Lung (tissue), 12 donors: ENCODE measurements around the gene CDH23. TPM values are rescaled to one million over a fixed set of nuclear protein-coding genes. Genes with fewer than 3 reads are reported as not detected.

Experiments
- ATAC-seq: fragments of 200-7000 bp; cut with Tn5 transposase; one replicate; pipeline ENCODE4 v1.9.1; 2020; ENCODE audit warnings: moderate number of reproducible peaks; ENCODE audit not compliant: insufficient read depth, low FRiP score
- DNase-seq, 3 donors: peaks; one replicate each; pipeline ENCODE4 v3.0.0-alpha.2; 2013 to 2017
- H3K27ac ChIP-seq, 2 donors: one replicate each; pipeline ENCODE4 v1.5.1; 2013; ENCODE audit warnings: mild to moderate bottlenecking in 2 of 2, moderate library complexity in 2 of 2, control low read depth in 1 of 2, inconsistent platforms in 1 of 2, low read depth in 1 of 2, low read length in 1 of 2
- H3K27me3 ChIP-seq, 3 donors: one replicate each; pipeline ENCODE4 v1.5.1; 2013; ENCODE audit warnings: low read length in 2 of 3; ENCODE audit not compliant: control insufficient read depth in 3 of 3, insufficient read depth in 3 of 3
- H3K36me3 ChIP-seq, 4 donors: one replicate each; pipeline ENCODE4 v1.5.1; 2013; ENCODE audit warnings: low read length in 4 of 4, mild to moderate bottlenecking in 1 of 4, moderate library complexity in 1 of 4; ENCODE audit not compliant: control insufficient read depth in 4 of 4, insufficient read depth in 4 of 4
- H3K4me1 ChIP-seq, 5 donors: one replicate each; pipeline ENCODE4 v1.5.1; 2013; ENCODE audit warnings: low read length in 5 of 5, mild to moderate bottlenecking in 2 of 5, moderate library complexity in 1 of 5; ENCODE audit not compliant: control insufficient read depth in 5 of 5, insufficient read depth in 5 of 5
- H3K4me3 ChIP-seq: one replicate; pipeline ENCODE4 v1.5.1; 2013; ENCODE audit warnings: mild to moderate bottlenecking, control low read depth, moderate library complexity
- H3K9ac ChIP-seq, 2 donors: one replicate each; pipeline ENCODE4 v1.5.1; 2013; ENCODE audit warnings: low read length in 2 of 2, control low read depth in 1 of 2; ENCODE audit not compliant: insufficient read depth in 1 of 2
- H3K9me3 ChIP-seq, 4 donors: one replicate each; pipeline ENCODE4 v1.5.1; 2013; ENCODE audit warnings: low read length in 3 of 4, mild to moderate bottlenecking in 1 of 4, moderate library complexity in 1 of 4; ENCODE audit not compliant: control insufficient read depth in 4 of 4, insufficient read depth in 3 of 4
- CTCF ChIP-seq: IDR thresholded peaks from 2 replicates; pipeline ENCODE4 v1.5.1; 2012; ENCODE audit warnings: mild to moderate bottlenecking; ENCODE audit errors: control extremely low read depth, extremely low read depth
- WGBS, 2 donors: extraction: QIAGEN DNeasy Blood & Tissue Kit; methylation state at CpG; one replicate each; pipeline ENCODE4 v1.1.7; 2013; 5-methylcytosine and 5-hydroxymethylcytosine counted together
- polyA plus RNA-seq, 2 donors: library from polyadenylated mRNA; stranded (reverse); fragments of 200-250 nt; gene quantifications; one replicate each; pipeline ENCODE4 v1.2.1, GENCODE V29; 2013
- total RNA-seq, 2 donors: library from RNA; depleted of rRNA in 1 of 2; stranded (reverse); fragments of >200 nt in 1 of 2; gene quantifications; one replicate each; pipeline ENCODE4 v1.2.1, GENCODE V29; 2014 to 2021
- donor health status: control.
- donor health status: control.
- donor health status: Bipolar disorder and iron deficiency.
- donor health status: healthy.
- donor health status: DM: yes; HTN: yes; CAD: no.

The CDH23 gene
- total and polyA plus RNA-seq, 4 donors, result 4.5 to 29.5 (median 6.0) TPM

GRCh38 chr10:71525721-71526120 lies 129.0 kb downstream of the CDH23 start:
- H3K4me1 ChIP-seq, result peaks cover 0 to 10% (median 0%) of the 10 kb centered on the region in 5 donors
- no peak overlapping the region for H3K9ac ChIP-seq
- ATAC-seq (no peak), DNase-seq (no peak)
- H3K9me3 ChIP-seq, result peaks cover 0 to 5% (median 0%) of the 10 kb centered on the region in 4 donors
- 83 to 91% methylated on average over 5 of the region's 5 CpGs for WGBS, 2 donors
- H3K27me3 ChIP-seq, result peaks cover 0 to 3% (median 0%) of the 10 kb centered on the region in 3 donors
- no peaks in the 10 kb centered on the region for H3K36me3 ChIP-seq
- no peak overlapping the region for H3K4me3 ChIP-seq
- no peak overlapping the region for H3K27ac ChIP-seq
- no peak for TF ChIP-seq CTCF

GRCh38 chr10:71526653-71527052 lies 129.9 kb downstream of the CDH23 start:
- H3K36me3 ChIP-seq, result no peaks in the 10 kb centered on the region
- WGBS, 2 donors, result 84 to 85% methylated on average over 11 of the region's 11 CpGs

GRCh38 chr10:71527135-71527534 lies 130.4 kb downstream of the CDH23 start:
- WGBS, 2 donors, result 73 to 74% methylated on average over 12 of the region's 12 CpGs
- H3K27ac ChIP-seq, result no peak overlapping the region
- ATAC-seq, result no peak
- TF ChIP-seq CTCF, result no peak
- peaks cover 0 to 5% (median 0%) of the 10 kb centered on the region in 4 donors for H3K9me3 ChIP-seq
- peaks cover 0 to 10% (median 0%) of the 10 kb centered on the region in 5 donors for H3K4me1 ChIP-seq
- H3K36me3 ChIP-seq, result no peaks in the 10 kb centered on the region
- DNase-seq, result peak in 1 of 3 donors; percentile 36
- no peak overlapping the region for H3K9ac ChIP-seq
- no peak overlapping the region for H3K4me3 ChIP-seq
- peaks cover 0 to 3% (median 0%) of the 10 kb centered on the region in 3 donors for H3K27me3 ChIP-seq

More at GRCh38 chr10:71526653-71527052, 129.9 kb downstream of the CDH23 start:
- no peak for ATAC-seq
- Histone ChIP-seq H3K9me3 (peaks cover 0 to 5% (median 0%) of the 10 kb centered on the region in 4 donors), H3K4me1 (peaks cover 0 to 10% (median 0%) of the 10 kb centered on the region in 5 donors), H3K4me3 (no peak overlapping the region), H3K9ac (no peak overlapping the region), H3K27ac (no peak overlapping the region), H3K27me3 (peaks cover 0 to 3% (median 0%) of the 10 kb centered on the region in 3 donors)
- no peak for TF ChIP-seq CTCF
- DNase-seq, result no peak
